HG03060 (cell line): ENCODE data around the gene TATDN2.

Source experiments
- ATAC-seq: cut with Tn5 transposase; IDR thresholded peaks from one replicate; pipeline ENCODE4 v1.9.1; 2021; ENCODE audit warnings: low read depth, moderate number of reproducible peaks; ENCODE audit not compliant: unreplicated experiment

Gene TATDN2

GRCh38 chr3:10312861-10313260, 64.6 kb downstream of the TATDN2 start:
- ATAC-seq: no peak

GRCh38 chr3:10315101-10315500, 66.8 kb downstream of the TATDN2 start:
- ATAC-seq: no peak

- ATAC-seq: no peak
These were observed 67.6 kb downstream of the TATDN2 start for GRCh38 chr3:10315771-10316344.

GRCh38 chr3:10317311-10317960, 69.2 kb downstream of the TATDN2 start:
- ATAC-seq: no peak

- no peak for ATAC-seq
These were observed 69.7 kb downstream of the TATDN2 start for GRCh38 chr3:10317961-10318350.

- ATAC-seq: no peak
These were observed 71.0 kb downstream of the TATDN2 start for GRCh38 chr3:10319251-10319650.

- no peak for ATAC-seq
These were observed 71.5 kb downstream of the TATDN2 start for GRCh38 chr3:10319804-10320203.

GRCh38 chr3:10320320-10320677, 72.0 kb downstream of the TATDN2 start:
- ATAC-seq: no peak

GRCh38 chr3:10321630-10322351, 73.5 kb downstream of the TATDN2 start:
- no peak for ATAC-seq

GRCh38 chr3:10322352-10322710, 74.1 kb downstream of the TATDN2 start:
- no peak for ATAC-seq

GRCh38 chr3:10327592-10327991, 79.3 kb downstream of the TATDN2 start:
- no peak for ATAC-seq

- ATAC-seq: no peak
These were observed 80.3 kb downstream of the TATDN2 start for GRCh38 chr3:10328460-10329071.

GRCh38 chr3:10329495-10330015, 81.3 kb downstream of the TATDN2 start:
- ATAC-seq: no peak

GRCh38 chr3:10330319-10330718, 82.1 kb downstream of the TATDN2 start:
- no peak for ATAC-seq
